DMS53 treated with DMSO at 0.1 percent for 48 hours (cell line): ENCODE measurements around the gene VPS26A.
A peak's percentile ranks its signal among the peaks of the same experiment; 100 is the strongest.

Source experiments
- DNase-seq: peaks from one replicate; lab custom pipeline; 2025; ENCODE audit not compliant: unreplicated experiment; lab: John Stamatoyannopoulos, UW

The VPS26A gene

GRCh38 chr10:69123747-69124562, at the start of gene VPS26A:
Gene VPS26A (plus strand): TSS chr10:69124178. CDS start chr10:69124278, 100 bp downstream.
- peak; percentile 89 for DNase-seq

- no peak for DNase-seq
Observed at GRCh38 chr10:69074532-69074931, 49.4 kb upstream of the VPS26A start.

GRCh38 chr10:69075431-69075830, 48.5 kb upstream of the VPS26A start:
- DNase-seq: no peak

GRCh38 chr10:69078311-69078710, 45.7 kb upstream of the VPS26A start:
- no peak for DNase-seq

GRCh38 chr10:69080226-69080625, 43.8 kb upstream of the VPS26A start:
- no peak for DNase-seq

GRCh38 chr10:69086001-69086509, 37.9 kb upstream of the VPS26A start:
- DNase-seq: no peak

- DNase-seq: no peak
Observed at GRCh38 chr10:69087590-69088470, 36.1 kb upstream of the VPS26A start, which contains the start of gene SRGN. Gene SRGN (plus strand): TSS chr10:69088103. CDS start chr10:69088158, 55 bp downstream.

GRCh38 chr10:69088471-69088769, 35.6 kb upstream of the VPS26A start:
- no peak for DNase-seq

GRCh38 chr10:69088801-69089501, 35.0 kb upstream of the VPS26A start:
- DNase-seq: no peak

- no peak for DNase-seq
Observed at GRCh38 chr10:69089638-69090599, 34.1 kb upstream of the VPS26A start.

- no peak for DNase-seq
Observed at GRCh38 chr10:69090685-69091084, 33.3 kb upstream of the VPS26A start.

- no peak for DNase-seq
Observed at GRCh38 chr10:69091143-69091651, 32.8 kb upstream of the VPS26A start.

GRCh38 chr10:69092959-69093850, 30.8 kb upstream of the VPS26A start:
- peak; percentile 63 for DNase-seq

GRCh38 chr10:69093933-69094332, 30.0 kb upstream of the VPS26A start:
- no peak for DNase-seq

GRCh38 chr10:69096045-69096444, 27.9 kb upstream of the VPS26A start:
- DNase-seq: no peak

- DNase-seq: no peak
Observed at GRCh38 chr10:69097729-69098128, 26.2 kb upstream of the VPS26A start.

GRCh38 chr10:69100136-69100872, 23.7 kb upstream of the VPS26A start:
- DNase-seq: no peak

- DNase-seq: no peak
Observed at GRCh38 chr10:69101451-69102095, 22.4 kb upstream of the VPS26A start.
